HG02798 (cell line): ENCODE measurements around the gene DRD3.

ENCODE experiments used
- ATAC-seq: cut with Tn5 transposase; IDR thresholded peaks from one replicate; pipeline ENCODE4 v1.9.1; 2021; ENCODE audit warnings: mild to moderate bottlenecking; ENCODE audit not compliant: unreplicated experiment, poor library complexity

The DRD3 gene

DNA sequence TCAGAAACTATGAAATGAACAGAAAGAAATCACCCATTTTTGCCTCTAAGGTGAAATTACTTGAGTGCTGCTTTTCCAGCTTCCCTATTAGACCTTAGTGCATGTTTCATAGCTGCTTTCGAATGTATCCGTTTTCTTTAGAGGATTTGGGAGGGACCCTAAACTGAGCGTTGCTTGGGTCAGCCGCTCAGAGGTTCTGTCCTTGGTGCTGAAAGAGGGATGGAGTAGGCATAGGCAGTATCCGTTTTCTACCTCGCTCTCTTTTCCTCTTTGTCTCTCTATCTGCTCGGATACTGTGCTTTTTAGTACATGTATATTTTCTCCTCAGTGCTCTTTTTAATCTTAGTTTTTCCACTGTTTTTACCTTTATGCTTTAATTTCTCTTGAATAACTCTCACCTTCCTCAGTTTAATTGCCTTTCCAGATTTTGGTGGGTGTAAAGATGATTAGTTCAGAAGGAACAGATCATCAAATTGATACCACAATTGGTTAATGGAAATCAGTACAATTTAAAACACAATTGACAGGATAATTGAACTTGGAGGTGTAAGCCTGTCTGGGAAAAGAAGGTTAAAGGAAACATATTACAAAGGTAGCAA lies at the start of gene DRD3:
Gene DRD3, minus strand, starts transcription at position 283 of the 599 bp plus-strand sequence. CDS start 7,060 bp downstream, outside the sequence.
- ATAC-seq: no peak

DNA sequence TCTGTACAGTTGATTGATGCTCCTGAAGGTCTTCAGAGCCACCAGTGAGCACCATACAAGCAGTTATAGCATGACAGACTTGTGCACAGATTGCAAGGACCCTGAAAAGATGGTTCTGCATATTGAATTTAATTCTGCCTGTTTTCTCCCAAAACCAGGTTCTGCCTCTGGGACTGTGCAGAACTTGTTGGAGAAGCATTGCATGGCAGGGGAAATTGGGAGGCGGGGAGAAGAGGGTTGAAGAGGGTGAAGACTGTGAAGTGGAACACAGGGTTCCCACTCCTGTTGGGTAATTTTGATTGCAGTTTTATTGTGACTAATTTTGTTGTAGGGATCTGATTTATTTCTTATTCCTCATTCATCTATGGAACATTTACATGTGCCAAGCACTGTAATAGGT lies 48.2 kb upstream of the DRD3 start:
- no peak for ATAC-seq

DNA sequence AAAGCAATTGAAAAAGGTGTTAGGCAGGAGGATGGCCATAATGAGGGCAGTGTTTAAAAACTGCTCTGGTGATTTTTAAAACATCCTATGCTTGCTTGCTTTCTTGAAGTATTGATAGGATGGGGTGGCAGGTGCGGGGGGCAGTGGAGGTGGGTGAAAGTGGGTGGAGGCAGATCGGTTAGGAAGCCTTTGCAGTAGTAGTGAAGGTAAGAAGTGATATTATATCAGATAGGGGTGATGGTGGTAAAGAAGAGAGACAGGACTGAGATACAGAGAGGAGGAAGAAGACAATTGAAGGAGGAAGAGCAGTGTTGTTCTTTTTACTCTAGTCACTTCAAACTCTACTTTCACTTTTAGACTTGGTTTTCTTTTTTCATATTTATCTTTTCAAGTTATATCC lies 47.5 kb upstream of the DRD3 start:
- no peak for ATAC-seq

DNA sequence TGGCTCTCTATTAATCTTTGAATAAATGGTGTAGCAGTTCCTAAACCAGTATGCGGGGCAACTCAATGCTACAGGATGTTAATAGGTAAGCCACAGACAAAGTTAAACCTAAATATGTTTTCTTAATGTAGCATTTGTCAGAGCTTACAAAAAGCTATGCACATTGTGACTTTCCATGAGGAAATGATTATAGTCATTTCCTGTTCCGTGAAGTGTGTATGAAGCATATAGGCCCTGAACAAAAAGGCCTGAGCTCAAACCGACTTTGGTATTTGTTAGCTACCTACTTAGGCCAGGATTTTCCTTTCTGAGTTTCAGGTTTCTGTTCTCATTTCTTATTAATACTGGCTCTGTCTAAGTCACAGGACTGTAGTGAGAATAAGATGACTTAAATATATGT lies 44.3 kb upstream of the DRD3 start:
- ATAC-seq: peak; percentile 79

DNA sequence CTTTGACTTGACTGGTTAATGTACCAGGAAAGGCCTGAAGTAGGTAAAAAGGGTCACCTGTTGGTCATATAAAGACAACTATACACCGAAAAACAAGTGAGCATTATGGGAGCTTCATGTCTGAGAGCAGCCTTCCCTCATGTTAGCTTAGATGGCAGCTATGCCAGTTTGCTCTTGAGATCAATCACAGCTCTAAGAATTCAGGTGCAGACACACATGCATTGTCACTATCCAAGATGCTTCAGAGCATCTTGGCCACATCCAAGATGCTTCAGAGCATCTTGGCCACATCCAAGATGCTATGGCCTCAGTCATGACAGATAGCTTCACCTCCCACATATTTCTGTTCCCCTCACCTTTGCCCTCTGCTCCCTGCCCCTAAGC lies 43.0 kb upstream of the DRD3 start:
- ATAC-seq: no peak

DNA sequence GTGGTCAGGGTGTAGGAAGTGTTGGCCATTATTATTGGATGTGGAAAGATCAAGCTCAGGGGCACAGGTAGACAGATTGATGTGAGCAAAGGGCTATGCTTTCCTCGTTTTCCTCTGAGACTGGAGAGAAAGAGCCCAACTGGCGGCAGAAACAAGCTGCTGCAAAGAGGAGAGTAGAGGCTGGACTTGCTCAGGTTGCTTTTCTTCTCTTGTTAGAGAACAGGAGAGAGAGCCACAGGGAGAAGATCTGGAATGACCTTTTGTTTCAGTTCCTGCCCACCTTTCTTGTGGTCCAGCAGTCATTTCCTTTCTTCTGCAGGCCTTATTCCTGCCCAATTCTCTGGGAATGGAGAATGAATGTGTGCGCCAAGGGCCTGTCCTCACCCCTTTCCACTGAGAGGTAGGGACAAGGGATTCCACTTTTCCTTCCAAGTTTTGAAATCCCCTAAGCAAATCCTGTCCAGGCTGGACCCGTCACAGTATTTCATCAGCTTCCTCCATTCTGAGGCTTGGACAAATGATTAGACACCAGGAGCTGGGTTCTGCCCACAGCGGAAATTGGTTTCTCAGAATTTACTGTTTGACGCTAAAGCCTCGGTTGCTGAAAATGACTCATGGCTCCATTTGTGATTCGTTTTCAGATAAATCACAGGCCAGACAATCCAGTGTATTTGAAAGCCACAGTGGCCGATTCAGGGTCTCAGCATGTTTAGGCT lies 42.5 kb upstream of the DRD3 start:
- peak; percentile 36 for ATAC-seq

DNA sequence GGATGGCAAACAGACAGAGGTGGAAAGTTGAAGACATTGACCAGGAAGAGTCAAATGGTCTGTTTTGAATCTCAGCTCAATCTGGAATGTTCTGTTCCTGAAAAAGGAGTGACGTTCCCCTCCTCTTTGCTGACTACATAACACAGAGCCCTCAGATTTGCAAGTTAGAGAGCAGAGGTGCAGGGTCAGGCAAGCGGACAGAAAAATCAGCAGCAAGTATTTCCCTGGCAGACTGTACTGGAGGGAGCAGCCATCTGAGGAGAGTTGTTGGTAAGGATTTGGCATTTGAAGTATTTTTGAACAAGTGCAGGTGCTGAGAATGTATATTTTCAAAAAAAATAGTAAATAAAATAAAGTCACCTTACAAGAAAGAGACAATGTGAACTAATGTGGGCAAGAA lies 40.9 kb upstream of the DRD3 start:
- no peak for ATAC-seq

DNA sequence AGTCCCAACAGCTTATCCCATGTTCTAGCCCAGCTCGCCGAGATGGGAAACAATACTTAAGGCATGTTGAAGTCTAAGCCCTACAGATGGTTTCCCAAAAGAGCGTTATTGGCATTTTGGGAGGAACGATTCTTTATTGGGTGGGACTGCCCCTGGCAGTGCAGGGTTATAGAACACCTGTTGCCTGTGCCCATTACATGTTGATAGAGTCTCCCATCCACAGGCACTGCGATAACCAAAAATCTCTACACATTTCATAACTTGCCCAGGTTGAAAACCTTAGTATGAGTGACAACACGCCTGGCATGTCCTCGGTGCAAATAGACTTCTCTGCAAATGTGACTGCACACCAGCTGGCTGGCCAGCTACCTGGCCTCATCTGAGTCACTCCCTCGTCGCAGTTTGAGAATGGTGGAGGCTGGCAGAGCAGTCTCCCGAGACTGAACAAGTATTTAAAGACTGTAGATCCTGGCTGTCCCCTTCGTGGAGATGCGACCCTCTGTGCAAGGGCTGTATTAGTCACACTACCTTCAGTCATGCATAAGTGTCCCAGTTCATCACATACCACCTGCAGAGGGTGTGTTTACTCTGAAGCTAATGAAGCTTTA lies 39.8 kb upstream of the DRD3 start:
- ATAC-seq: no peak

DNA sequence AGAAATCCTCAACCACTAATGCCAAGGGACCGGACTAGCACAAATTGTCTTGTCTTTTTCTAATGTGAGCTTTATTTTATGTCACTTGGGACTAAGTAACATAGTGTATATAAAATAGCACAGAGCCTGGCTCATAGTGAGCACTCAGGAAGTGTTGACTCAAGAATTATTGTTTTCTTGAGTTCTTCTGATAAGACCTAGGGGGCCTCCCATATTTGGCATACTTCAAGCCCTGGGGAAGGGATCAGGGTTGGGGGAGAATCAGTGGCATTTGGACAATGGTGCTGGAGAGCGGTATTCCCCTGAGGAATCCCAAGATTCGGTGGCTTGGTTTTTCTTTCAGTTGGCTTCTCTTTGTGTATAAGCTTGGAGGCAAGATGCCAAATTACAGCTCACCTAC lies 39.2 kb upstream of the DRD3 start:
- no peak for ATAC-seq

DNA sequence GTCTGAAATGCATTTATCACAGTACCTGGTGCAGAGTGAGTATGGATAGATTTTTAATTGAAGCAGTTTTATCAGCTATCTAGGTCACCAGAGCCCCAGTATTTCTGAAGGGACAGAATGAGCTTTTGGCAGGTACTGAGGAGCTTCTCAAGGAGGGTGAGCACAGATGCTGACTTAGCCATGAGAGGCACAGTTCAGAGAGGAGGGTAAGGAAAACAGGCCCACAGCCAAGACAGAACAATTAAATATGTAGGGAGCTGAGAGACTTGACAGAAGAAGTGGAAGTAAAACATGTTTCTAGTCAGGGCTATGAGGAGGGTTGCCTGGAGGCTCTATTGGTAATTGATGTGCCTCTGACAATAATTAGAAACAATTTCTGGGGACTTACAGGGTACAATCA lies 38.4 kb upstream of the DRD3 start:
- ATAC-seq: no peak

DNA sequence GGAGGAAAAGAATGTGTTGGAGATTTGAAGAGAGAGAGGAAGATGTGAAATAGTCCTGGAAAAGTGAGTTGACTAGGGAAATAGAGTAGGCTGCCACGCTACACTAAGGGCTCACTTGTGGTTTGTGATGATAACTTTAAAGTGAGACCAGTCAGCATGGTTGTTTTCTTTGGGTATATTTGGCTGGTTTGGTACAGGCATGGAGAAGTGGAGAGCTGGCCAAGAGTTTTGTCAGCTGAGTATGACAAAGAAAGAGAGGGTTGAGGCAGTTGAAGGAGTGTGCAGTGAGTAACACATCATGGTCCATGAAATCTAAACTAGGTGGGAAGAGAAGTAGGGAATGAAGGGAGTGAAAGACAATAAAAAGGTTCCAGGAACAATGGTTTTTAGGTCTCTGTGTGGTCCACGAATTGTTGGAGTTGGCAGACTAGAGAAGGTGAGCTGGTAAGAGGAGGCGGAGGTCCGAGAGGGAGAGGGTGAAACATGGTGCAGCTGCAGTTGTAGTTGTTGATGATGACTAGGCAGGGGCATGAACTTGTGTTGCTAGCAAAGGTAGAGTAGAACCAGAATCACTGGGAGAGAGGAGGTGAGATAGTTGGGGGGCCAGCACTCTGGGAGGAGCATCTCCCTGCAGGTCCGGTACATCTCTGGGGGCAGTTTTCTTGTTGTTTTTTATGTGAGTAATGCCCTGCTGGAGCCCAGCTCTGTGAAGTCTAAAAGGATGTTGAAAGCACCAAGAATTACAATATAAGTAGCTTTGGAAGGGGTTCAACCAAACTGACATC lies 37.5 kb upstream of the DRD3 start:
- no peak for ATAC-seq

DNA sequence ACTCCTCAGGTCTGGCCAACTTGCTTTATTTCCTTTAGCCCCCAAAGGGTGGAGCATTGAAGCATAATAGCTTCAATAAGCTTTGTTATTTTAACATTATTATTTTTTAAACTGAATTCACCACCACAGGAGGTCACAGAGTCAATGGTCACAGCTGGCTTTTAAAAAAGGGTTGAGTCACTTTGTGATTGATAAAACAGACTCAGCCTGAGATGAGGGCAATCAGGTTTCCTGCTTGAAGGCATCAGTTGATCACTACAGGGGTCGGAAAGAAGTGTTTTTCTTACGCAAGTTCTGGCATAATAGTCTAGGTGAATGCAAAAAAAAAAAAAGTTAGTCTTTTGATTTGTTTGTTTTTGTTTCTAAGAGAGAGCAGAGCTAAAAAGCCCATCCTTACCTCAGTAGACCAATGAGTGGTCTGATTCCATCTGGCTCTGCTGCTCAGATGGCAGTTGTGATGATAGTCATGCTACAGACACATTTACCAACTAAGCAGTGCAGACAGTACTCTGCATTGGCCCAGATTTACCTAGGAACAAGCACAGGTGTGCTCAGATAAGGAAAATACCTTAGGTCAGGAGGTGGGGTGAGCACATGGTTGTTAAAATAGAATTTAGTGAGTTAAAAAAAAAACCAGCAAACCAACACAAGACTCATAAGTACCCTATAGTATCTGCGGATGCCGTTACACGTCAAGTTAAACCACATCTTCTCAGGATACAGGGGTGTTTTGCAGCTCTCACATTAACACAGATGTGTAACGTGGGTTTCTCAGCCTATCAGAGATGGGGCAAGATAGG lies 35.9 kb upstream of the DRD3 start:
- ATAC-seq: no peak

DNA sequence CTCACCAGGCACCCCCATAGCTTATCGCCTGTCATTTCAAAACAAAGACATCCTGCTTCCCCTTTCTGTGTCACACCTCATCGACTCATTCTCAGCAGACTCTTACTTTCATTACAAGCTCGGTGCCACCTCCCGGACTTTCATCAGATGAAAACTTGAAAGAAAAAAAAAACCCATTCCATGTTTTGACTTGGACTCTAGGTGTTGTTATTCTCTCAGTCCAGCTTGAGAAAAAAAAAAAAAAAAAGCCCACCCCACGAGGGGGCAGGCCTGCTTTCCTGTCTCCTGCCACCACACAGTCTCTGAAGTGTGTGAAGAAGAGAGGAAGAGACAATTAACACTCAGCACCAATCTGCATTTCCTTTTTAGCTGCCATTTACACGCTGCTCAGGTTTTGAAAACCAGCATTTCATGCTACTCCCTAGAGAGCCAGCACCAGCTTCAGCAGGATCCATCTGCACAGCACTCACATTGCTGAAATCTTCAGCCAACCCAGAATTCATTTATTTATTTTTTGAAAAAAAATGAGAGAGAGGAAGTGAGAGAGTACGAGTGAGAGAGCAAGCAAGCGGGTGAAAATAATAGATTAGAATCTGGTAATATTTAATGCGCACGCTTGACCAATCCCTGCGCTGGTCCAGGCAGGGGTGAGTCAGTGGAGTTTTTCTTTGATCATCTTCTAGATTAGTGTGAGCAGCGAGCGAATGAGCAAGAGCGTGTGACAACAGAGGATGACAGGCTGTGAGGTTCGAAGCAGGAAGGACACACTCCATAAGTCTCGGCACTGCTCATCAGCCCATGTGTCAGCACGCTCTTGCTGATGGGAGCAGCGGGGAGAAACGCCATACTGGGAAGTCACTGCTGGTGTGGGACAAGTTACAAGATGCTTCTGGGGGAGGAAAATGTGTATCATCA lies 35.0 kb upstream of the DRD3 start:
- ATAC-seq: peak; percentile 92

DNA sequence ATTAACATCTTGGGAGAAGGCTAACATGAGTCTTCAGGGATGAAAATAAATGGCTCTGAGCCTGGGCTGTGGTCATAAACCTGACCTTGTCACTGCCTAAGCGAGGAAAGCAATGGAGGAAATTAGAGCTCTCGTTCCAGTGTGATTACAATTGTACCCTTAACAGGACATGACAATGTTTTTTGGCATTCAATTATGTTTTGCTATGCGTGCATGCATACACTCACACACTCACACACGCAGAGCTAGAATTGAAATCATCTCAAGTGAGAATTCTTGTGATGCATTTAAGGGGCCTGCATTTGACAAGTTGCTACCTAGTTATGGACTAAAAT lies 34.4 kb upstream of the DRD3 start:
- no peak for ATAC-seq

DNA sequence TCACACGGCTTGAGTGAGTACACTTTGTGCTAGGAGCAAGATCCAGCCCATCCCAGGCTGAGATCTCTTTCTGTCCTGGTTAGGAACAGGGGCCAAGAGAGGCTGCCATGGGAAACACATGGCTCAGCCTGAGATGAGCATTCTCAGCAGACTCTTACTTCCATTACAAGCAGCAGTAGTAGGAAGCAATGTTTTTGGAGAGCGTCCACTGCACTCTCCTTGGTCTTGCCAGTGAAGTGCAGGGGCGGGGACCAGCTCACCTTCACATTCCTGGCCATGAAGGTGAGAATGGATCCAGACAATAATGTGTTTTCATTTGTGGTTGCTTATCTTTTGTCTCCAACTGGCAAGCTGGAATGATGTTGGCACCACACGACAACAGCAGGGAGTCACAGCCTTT lies 33.8 kb upstream of the DRD3 start:
- no peak for ATAC-seq

DNA sequence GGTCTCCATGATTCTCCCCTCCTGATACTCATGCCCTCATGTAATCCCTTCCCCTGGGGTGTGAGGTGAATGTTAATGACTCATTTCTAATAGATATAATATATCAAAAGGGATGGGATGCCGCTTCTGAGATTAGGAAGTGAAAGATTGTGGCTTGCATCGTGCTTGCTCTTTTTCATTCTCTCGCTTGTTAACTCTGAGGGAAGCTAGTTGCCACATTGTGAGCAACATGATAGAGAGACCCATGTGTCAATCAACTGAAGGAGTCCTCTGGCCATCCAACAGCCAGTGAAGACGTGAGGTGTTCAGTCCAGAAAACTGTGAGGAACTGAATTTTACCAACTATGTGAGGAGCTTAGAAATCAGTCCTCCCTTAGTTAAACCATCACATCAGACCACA lies 28.9 kb upstream of the DRD3 start:
- peak; percentile 82 for ATAC-seq

DNA sequence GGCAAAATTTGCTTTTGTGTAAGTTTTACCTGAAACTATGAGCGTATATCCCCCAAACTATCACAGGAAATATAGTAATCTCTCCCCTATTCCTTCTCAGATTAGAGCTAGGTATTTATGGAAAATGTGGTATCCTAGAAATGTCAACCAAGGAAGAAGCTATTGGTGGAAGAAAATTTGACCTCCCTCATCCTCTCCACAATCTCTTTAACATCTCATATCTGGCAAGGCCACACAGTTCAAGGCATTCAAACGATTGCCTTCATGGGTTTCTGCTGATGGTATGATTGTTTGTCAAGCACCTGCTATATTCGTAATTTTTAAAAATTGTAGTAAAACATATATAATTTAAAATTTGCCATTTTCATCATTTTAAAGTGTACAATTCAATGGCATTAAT lies 27.5 kb upstream of the DRD3 start:
- ATAC-seq: no peak

DNA sequence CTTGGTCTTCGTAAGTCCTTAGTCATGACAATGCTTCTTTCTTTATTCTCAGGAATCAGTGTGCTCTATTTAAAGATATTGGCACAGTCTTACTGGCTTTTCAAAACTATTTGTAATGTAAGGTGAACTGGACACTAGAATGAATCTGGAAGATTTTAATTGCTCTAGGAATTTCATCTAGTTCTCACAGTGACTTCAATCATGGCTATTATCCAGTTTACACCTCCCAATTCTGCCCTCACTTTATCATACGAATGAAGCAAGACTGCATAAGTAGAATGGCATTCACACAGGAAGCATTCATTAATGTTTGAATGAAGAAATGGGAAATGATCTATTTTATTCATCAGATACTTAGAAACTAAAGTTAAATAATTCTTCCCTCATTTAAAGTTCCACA lies 26.7 kb upstream of the DRD3 start:
- no peak for ATAC-seq

DNA sequence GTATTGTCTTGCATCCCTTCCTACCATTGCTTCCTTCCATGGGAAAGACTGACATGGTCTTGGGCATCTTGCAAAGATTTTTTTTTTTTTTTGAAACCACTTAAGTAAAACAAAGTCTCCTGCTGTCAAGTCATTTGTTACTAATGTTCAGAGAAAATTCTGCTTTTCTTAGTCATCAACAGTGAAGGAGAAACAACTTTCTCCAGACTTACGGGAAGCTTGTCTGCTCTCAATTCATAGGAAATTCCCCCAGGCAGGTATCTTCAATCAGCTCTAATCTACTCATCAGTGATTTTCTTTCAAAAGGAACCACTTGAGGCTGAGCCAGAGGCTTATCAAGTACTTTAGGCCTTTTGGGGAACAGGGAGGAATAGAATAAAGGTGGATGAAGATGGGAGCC lies 15.9 kb upstream of the DRD3 start:
- no peak for ATAC-seq

DNA sequence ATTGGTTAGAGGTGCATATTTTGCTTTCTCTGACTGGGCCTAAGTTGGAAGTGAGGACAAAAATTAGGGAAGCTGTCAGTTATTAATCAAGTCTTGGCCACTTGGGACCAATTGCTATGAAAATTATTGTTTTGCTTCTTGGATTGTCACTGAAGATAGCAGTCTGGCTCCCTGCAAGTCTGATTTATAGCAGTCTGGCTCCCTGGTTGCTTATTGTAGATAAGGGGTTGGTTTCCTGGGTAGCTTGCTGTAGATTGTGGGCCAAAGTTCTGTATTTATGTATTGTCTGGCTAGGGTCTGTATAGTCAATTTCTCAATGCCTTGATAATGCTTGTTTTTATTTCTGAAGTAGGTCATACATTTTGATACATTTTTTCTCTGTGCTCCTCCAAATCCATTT lies 13.3 kb upstream of the DRD3 start:
- no peak for ATAC-seq
